Suppressor macrophage treated with lipopolysaccharide for 4 hours (primary cell): ENCODE measurements around the gene ANAPC10.
"Not testable (repeated sequence)": the region's sequence is repeated elsewhere in the genome, so short reads cannot be mapped to it uniquely, and the experiment has no call there.

ENCODE experiments used
- DNase-seq: peaks from one replicate; pipeline ENCODE4 v3.0.0-alpha.2; 2020

Gene ANAPC10

GRCh38 chr4:145000656-145001055, 97.3 kb downstream of the ANAPC10 start:
- not testable (repeated sequence) for DNase-seq

DNA sequence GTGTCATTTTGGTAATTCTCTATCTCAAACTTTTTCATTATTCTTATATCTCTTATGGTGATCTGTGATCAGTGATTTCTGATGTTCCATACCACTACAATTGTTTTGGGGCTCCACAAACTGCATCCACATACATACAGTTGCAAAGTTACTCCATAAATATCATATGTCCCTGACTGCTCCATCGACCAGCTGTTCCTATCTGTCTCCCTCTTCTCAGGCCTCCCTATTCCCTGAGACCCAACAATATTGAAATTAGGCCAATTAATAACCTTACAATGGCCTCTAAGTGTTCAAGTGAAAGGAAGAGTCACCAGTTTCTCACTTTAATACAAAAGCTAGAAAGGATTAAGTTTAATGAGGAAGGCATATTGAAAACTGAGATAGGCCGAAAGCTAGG, 108.7 kb downstream of the ANAPC10 start:
- no peak for DNase-seq

GRCh38 chr4:144985531-144985930, 112.5 kb downstream of the ANAPC10 start:
- no peak for DNase-seq

- DNase-seq = no peak
Measured at GRCh38 chr4:144985014-144985413, 113.0 kb downstream of the ANAPC10 start.

- DNase-seq = no peak
Measured at GRCh38 chr4:144984241-144984640, 113.8 kb downstream of the ANAPC10 start.

- no peak for DNase-seq
Measured at GRCh38 chr4:144975718-144976117, 122.3 kb downstream of the ANAPC10 start.

DNA sequence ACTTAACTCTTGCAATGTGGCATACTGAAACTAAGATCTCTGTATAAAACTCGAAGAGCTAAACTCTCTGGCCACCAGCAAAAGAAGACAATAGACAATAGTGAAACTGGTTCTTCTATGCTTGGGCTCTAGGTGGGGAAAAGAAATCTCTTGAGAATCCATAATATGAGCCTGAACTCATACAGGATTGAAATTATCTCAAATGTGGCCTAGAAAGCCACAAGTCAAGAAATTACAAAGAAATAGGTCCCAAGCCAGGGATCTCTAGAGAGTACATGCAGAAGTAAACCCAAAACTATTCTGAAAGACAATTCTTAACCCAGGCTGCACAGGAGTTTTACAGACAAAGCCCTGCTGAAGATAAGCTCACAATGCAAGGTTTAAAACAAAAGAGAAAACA, 127.4 kb downstream of the ANAPC10 start:
- DNase-seq = no peak

DNA sequence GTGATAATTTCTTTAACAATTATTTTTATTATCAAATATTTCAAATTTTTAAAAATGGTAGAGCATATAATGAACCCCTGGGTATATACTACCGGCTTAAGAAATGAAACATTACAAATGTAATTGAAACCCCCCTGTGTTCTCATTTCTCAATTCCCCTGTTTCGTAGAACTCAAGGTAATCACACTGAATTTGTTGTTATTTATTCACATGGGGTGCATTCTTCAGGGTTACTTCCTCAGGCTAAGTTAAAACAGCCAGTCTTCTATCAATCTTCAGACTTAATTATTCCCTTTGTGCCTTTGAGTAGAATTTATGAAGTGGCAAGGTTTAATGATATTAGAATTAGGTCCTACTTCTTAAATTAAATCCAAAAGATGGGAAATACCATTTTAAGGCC, 128.2 kb downstream of the ANAPC10 start:
- no peak for DNase-seq

GRCh38 chr4:144968606-144969005, 129.4 kb downstream of the ANAPC10 start:
- no peak for DNase-seq

- DNase-seq = no peak
Measured at GRCh38 chr4:144967161-144967560, 130.8 kb downstream of the ANAPC10 start.

DNA sequence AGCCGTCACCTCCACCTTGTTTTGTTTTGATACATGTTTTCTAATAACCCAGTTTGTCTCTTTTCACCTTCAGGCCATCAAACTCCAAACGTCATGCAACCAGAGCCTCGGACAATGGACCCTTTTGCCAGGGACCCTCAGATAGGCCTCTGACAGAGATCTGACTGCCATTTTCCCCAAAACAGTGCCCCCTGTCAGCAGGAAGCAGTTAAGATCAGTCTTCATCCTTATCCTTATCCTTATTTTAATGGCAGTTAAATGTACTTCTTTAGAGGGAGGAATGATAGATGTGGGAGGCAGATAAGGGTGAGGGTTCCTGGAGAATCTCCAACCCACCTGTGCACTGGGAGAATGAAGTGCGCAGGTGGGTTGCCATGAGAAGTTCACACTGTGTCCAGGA, 135.7 kb downstream of the ANAPC10 start:
- no peak for DNase-seq

DNA sequence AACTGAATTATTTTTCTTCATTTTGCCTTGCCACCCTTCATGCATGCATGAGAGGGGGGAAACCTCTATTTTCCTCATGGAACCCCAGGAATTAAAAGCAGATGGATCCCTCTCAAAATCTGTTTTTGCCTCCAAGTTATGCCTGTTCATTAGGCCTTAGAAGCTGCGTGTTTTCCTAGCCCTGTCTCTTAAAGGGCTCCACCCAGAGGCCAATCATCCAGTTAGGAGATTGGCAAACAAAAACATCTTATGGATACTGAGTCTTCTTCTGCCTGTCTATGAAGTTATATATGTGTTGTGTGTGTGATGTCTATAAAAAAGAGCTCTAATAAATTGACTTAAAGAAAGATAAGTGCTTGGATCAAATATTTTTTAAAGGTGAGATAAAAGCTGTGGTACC, 142.9 kb downstream of the ANAPC10 start:
- DNase-seq = no peak

GRCh38 chr4:144954230-144954629, 143.8 kb downstream of the ANAPC10 start:
- no peak for DNase-seq

DNA sequence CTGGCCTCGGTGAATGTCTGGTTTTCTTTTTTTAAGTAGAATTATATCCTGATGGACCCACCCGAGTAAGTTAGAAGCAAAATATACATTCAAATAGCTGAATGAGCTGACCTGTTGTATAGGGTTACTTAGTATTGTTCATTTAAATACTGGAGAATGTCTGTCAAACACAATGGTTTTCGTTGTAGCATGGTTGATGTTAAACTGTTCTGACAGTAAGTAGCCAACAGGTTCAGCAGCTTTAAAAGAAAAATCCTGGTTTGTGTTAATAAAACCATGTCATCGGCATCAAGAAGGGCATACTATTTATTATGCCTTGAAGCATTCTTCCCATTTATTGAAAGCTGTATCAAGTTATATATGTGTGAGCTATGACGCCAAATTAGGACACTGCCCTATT, 149.6 kb downstream of the ANAPC10 start:
- DNase-seq = no peak

DNA sequence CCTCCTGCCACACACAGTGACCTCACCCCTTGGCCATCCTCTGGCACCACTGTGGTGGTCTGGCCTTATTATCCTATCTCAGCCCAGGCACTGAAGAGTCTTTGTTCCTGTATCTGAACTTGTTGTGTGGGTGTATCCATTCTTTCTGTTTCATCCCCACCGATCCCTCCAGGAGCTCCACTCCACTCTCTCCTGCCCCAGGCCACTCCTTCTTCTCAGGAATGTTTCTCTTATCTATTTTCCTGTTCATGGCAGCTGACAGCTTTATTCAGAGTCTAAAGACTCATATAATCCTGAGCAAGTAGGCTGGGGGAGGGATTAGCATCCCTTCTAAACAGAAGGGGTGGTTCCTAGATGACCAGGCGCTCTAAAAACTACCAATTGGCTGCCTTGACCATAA, 150.0 kb downstream of the ANAPC10 start:
- no peak for DNase-seq
